T-helper 17 cell (primary cell): ENCODE data around the gene DOCK3. TPM values are rescaled to one million over a fixed set of nuclear protein-coding genes. Genes with fewer than 3 reads are reported as not detected.
"Not testable (repeated sequence)": the region's sequence is repeated elsewhere in the genome, so short reads cannot be mapped to it uniquely, and the experiment has no call there.

Source experiments
- ATAC-seq: fragments of 150-1000 bp; cut with Tn5 transposase; 2 replicates; pipeline ENCODE4 v1.10.0; 2021; ENCODE audit warnings: mild to moderate bottlenecking, moderate library complexity
- DNase-seq, 3 donors: peaks; one replicate each; pipeline versions ENCODE4 v3.0.0 to v3.0.0-alpha.2; 2020 to 2021
- H3K9me3 ChIP-seq: one replicate; pipeline ENCODE4 v1.7.0; 2013; ENCODE audit warnings: low read length, mild to moderate bottlenecking; ENCODE audit not compliant: control insufficient read depth, poor library complexity, severe bottlenecking
- H3K27ac Mint-ChIP-seq: one replicate; pipeline ENCODE4 v1.8.0; 2022; ENCODE audit warnings: mild to moderate bottlenecking, moderate library complexity, mixed read lengths
- H3K27me3 Mint-ChIP-seq: one replicate; pipeline ENCODE4 v1.8.0; 2022; ENCODE audit warnings: mixed read lengths
- H3K36me3 Mint-ChIP-seq: one replicate; pipeline ENCODE4 v1.8.0; 2022; ENCODE audit warnings: low read depth, mixed read lengths
- H3K4me1 Mint-ChIP-seq: one replicate; pipeline ENCODE4 v1.8.0; 2022; ENCODE audit warnings: mild to moderate bottlenecking, mixed read lengths
- H3K4me3 Mint-ChIP-seq: one replicate; pipeline ENCODE4 v1.8.0; 2022; ENCODE audit warnings: mild to moderate bottlenecking, moderate library complexity, mixed read lengths
- total RNA-seq, 4 donors: library from RNA in 2 of 4; stranded (reverse) in 2 of 4; gene quantifications; one replicate each; pipeline ENCODE4 v1.2.3 and lab custom pipeline; 2022 to 2026

DOCK3 gene
- total RNA-seq, 2 donors from 2014 or later = 1.9 to 3.2 TPM

GRCh38 chr3:50806806-50807205 is 132.1 kb downstream of the DOCK3 start:
- no peaks in the 10 kb centered on the region for H3K9me3 ChIP-seq
- no peaks in the 10 kb centered on the region for H3K36me3 Mint-ChIP-seq
- DNase-seq = no peak
- ATAC-seq = no peak
- H3K27me3 Mint-ChIP-seq = no peaks in the 10 kb centered on the region
- H3K27ac Mint-ChIP-seq = no peak overlapping the region
- H3K4me1 Mint-ChIP-seq = no peaks in the 10 kb centered on the region
- no peak overlapping the region for H3K4me3 Mint-ChIP-seq

DNA sequence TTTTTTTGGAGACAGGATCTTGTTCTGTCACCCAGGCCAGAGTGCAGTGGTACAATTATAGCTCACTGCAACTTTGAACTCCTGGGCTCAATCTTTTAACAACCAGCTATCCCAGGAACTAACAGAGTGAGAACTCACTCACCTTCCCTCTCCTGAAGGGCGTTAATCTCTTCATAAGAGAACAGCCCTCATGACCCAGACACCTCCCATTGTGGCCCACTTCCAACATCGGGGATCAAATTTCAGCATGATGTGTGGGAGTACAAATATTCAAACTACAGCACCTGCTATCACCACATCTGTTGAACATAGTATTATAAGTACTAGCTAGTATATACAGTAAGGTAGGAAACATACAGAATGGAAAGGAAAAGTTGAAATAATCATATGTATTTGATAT is 132.5 kb downstream of the DOCK3 start:
- Mint-ChIP-seq H3K27ac (no peak overlapping the region), H3K4me3 (no peak overlapping the region), H3K27me3 (no peaks in the 10 kb centered on the region), H3K4me1 (no peaks in the 10 kb centered on the region), H3K36me3 (no peaks in the 10 kb centered on the region)
- ATAC-seq (no peak), DNase-seq (no peak)
- no peaks in the 10 kb centered on the region for H3K9me3 ChIP-seq

DNA sequence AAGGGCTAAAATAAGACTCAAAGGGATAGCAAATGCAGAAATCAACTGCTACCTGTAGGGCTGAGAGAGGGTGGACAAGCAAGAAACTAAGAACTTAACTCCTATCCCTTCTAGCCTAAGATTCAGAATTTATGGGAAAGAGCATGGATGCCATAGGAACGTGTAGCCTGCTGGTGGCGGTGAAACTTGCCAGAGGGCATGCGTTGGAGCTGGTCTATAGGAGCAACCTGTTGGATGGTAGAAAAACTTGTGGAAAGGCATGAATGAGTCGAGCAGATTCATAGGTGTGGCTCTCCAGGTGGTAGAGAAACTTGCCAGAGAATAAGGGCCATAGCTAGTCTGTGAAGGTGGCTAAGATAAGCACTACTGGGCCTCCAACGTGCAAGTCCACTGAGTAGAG is 137.2 kb downstream of the DOCK3 start:
- no peaks in the 10 kb centered on the region for H3K4me1 Mint-ChIP-seq
- ATAC-seq = no peak
- no peaks in the 10 kb centered on the region for H3K36me3 Mint-ChIP-seq
- no peak overlapping the region for H3K27ac Mint-ChIP-seq
- no peak for DNase-seq
- H3K9me3 ChIP-seq = no peaks in the 10 kb centered on the region
- no peak overlapping the region for H3K4me3 Mint-ChIP-seq
- H3K27me3 Mint-ChIP-seq = no peaks in the 10 kb centered on the region

GRCh38 chr3:50815844-50816243 is 141.1 kb downstream of the DOCK3 start:
- no peaks in the 10 kb centered on the region for H3K9me3 ChIP-seq
- no peaks in the 10 kb centered on the region for H3K27me3 Mint-ChIP-seq
- DNase-seq (no peak), ATAC-seq (no peak)
- no peaks in the 10 kb centered on the region for H3K4me1 Mint-ChIP-seq
- peak overlapping the region; percentile 43 for H3K27ac Mint-ChIP-seq
- H3K36me3 Mint-ChIP-seq = no peaks in the 10 kb centered on the region
- H3K4me3 Mint-ChIP-seq = peak overlapping the region; percentile 19

GRCh38 chr3:50816894-50817293 is 142.2 kb downstream of the DOCK3 start:
- no peak for DNase-seq
- no peak for ATAC-seq
- Mint-ChIP-seq H3K4me3 (no peak overlapping the region), H3K4me1 (no peaks in the 10 kb centered on the region), H3K27ac (no peak overlapping the region), H3K36me3 (no peaks in the 10 kb centered on the region), H3K27me3 (no peaks in the 10 kb centered on the region)
- no peaks in the 10 kb centered on the region for H3K9me3 ChIP-seq

GRCh38 chr3:50817756-50818529 is 143.2 kb downstream of the DOCK3 start:
- Mint-ChIP-seq H3K36me3 (no peaks in the 10 kb centered on the region), H3K4me1 (no peaks in the 10 kb centered on the region), H3K27me3 (no peaks in the 10 kb centered on the region), H3K4me3 (no peak overlapping the region), H3K27ac (no peak overlapping the region)
- ATAC-seq = no peak
- H3K9me3 ChIP-seq = no peaks in the 10 kb centered on the region
- DNase-seq = no peak

GRCh38 chr3:50819882-50820281 is 145.2 kb downstream of the DOCK3 start:
- no peaks in the 10 kb centered on the region for H3K4me1 Mint-ChIP-seq
- ATAC-seq (no peak), DNase-seq (no peak)
- H3K27ac Mint-ChIP-seq = no peak overlapping the region
- H3K4me3 Mint-ChIP-seq = no peak overlapping the region
- no peaks in the 10 kb centered on the region for H3K36me3 Mint-ChIP-seq
- H3K9me3 ChIP-seq = no peaks in the 10 kb centered on the region
- H3K27me3 Mint-ChIP-seq = no peaks in the 10 kb centered on the region

- no peaks in the 10 kb centered on the region for H3K9me3 ChIP-seq
- H3K36me3 Mint-ChIP-seq = peaks cover 3% of the 10 kb centered on the region
- H3K4me3 Mint-ChIP-seq = no peak overlapping the region
- no peak overlapping the region for H3K27ac Mint-ChIP-seq
- peaks cover 2% of the 10 kb centered on the region for H3K4me1 Mint-ChIP-seq
- ATAC-seq (no peak), DNase-seq (no peak)
- peaks cover 7% of the 10 kb centered on the region for H3K27me3 Mint-ChIP-seq
Measured at GRCh38 chr3:50825841-50826240, 151.1 kb downstream of the DOCK3 start.

GRCh38 chr3:50830451-50830850 is 155.7 kb downstream of the DOCK3 start:
- ATAC-seq (no peak), DNase-seq (no peak)
- H3K27me3 Mint-ChIP-seq = peaks cover 7% of the 10 kb centered on the region
- H3K9me3 ChIP-seq = no peaks in the 10 kb centered on the region
- peaks cover 5% of the 10 kb centered on the region for H3K36me3 Mint-ChIP-seq
- H3K4me3 Mint-ChIP-seq = no peak overlapping the region
- no peak overlapping the region for H3K27ac Mint-ChIP-seq
- peaks cover 2% of the 10 kb centered on the region for H3K4me1 Mint-ChIP-seq

DNA sequence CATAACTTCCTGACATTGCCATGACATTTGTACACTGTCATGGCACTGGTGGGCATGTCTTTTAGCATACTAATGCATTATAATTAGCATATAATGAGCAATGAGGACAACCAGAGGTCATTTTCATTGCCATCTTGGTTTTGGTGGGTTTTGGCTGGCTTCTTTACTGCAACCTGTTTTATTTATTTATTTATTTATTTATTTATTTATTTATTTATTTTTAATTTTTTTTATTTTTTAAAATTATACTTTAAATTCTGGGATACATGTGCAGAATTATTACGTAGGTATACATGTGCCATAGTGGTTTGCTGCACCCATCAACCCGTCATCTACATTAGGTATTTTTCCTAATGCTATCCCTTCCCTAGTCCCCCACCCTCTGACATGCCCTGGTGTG is 156.3 kb downstream of the DOCK3 start:
- H3K4me3 Mint-ChIP-seq, H3K36me3 Mint-ChIP-seq, H3K27ac Mint-ChIP-seq, H3K27me3 Mint-ChIP-seq, H3K4me1 Mint-ChIP-seq, H3K9me3 ChIP-seq, DNase-seq, ATAC-seq: not testable (repeated sequence)

- no peak overlapping the region for H3K27ac Mint-ChIP-seq
- peaks cover 26% of the 10 kb centered on the region for H3K27me3 Mint-ChIP-seq
- ATAC-seq (no peak), DNase-seq (no peak)
- peaks cover 7% of the 10 kb centered on the region for H3K36me3 Mint-ChIP-seq
- no peaks in the 10 kb centered on the region for H3K4me1 Mint-ChIP-seq
- no peaks in the 10 kb centered on the region for H3K9me3 ChIP-seq
- no peak overlapping the region for H3K4me3 Mint-ChIP-seq
Measured at GRCh38 chr3:50840983-50841489, 166.3 kb downstream of the DOCK3 start.

DNA sequence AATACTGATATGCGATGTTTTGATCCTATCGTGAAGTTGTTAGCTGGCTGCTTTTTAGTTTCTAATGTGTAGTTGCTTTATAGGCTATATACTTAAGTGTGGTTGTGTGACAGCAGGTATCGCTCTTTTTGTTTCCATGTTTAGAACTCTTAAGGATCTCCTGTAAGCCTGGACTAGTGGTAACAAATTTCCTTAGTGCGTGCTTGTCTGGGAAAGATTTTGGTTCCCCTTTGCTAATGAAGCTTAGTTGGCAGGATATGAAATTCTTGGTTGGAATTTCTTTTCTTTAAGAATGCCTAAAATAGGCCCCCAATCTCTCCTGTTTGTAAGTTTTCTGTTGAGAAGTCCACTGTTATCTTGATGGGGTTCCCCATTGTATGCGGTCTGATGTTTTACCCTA is 173.6 kb downstream of the DOCK3 start:
- Mint-ChIP-seq H3K36me3 (peaks cover 3% of the 10 kb centered on the region), H3K4me1 (no peaks in the 10 kb centered on the region), H3K27ac (no peak overlapping the region), H3K4me3 (no peak overlapping the region), H3K27me3 (peaks cover 14% of the 10 kb centered on the region)
- H3K9me3 ChIP-seq = no peaks in the 10 kb centered on the region
- DNase-seq = no peak
- no peak for ATAC-seq

DNA sequence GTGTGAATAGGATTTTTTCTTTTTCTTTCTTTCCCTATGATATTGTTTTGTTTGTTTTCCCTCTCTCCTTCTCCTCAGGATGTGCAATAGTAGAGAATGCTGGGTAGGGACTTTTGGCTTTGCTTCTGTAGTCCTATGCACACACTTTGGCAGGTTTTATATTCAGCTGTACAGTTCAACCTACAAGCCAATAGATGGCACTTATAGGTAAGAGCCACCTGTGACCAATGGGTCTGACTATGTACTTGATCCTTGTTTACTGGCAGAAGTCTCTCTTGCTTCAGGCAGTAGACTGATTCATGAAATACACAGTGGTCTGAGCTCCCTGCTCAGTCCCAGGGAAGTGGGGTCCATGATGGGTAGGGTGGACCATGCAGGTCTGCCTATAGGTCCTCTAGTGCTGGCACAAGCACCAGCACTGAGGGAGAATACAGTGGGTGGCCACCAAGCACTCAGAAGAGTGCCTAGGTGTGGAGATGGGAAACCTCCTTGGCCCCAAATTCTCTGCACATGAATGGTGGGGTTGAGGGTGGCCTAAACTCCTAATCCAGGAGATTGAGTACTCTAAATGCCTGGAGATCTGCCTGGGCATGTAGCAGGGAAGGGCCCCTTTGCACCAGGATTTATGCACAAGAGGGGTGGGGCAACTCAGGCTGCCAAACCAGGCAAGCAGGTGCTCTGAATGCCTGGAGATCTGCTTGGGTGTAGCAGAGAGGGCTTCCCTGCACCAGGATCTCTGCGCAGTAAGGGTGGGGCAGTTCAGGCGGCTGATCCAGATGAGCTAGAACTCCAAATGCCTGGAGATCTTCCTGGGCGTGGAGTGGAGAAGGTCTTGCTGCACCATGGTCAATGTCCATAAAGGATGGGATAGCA is 176.1 kb downstream of the DOCK3 start:
- H3K4me3 Mint-ChIP-seq = no peak overlapping the region
- H3K27ac Mint-ChIP-seq = no peak overlapping the region
- H3K9me3 ChIP-seq = no peaks in the 10 kb centered on the region
- peaks cover 2% of the 10 kb centered on the region for H3K27me3 Mint-ChIP-seq
- ATAC-seq (no peak), DNase-seq (no peak)
- H3K36me3 Mint-ChIP-seq = peaks cover 2% of the 10 kb centered on the region
- H3K4me1 Mint-ChIP-seq = no peaks in the 10 kb centered on the region
